ENCODE results near the gene NPHP4. TPM values are rescaled to one million over a fixed set of nuclear protein-coding genes. Genes with fewer than 3 reads are reported as not detected.

Gene NPHP4
- total and polyA plus RNA-seq, 9 of the 15 experiments (the other 6 are each of a cell fraction or from before 2014, with no cell fraction given): 0.52 to 26.2 (median 6.7) TPM

- no peak for TF ChIP-seq ILK (tag; IDR thresholded peaks at IDR 0.05; ENCODE audit: borderline replicate concordance, low read depth)
- TF ChIP-seq EP400 (IDR thresholded peaks at IDR 0.05): no peak
- peak in 1 of 3 experiments; percentile 47 for TF ChIP-seq YY1 (IDR thresholded peaks at IDR 0.05; ENCODE audit: borderline replicate concordance in 1 of 3, control insufficient read depth in 1 of 3, extremely low read depth in 1 of 3, insufficient read depth in 3 of 3, insufficient read length in 1 of 3, insufficient replicate concordance in 2 of 3, low read depth in 1 of 3, low read length in 2 of 3)
- no peak for TF ChIP-seq NCOA2 (IDR thresholded peaks at IDR 0.05; ENCODE audit: partially characterized antibody in 2 of 2)
- TF ChIP-seq TCF7L2 (IDR thresholded peaks at IDR 0.05; ENCODE audit: low read depth, low read length): no peak
- no peak for TF ChIP-seq RCOR1 (IDR thresholded peaks at IDR 0.05; ENCODE audit: borderline replicate concordance in 1 of 2, low read depth in 2 of 2, low read length in 2 of 2)
- TF ChIP-seq SRF (CRISPR knock-in tag; IDR thresholded peaks at IDR 0.05): peak in 1 of 2 experiments; percentile 43; a peak in 1 of 4 replicates
- no peak for TF ChIP-seq BRF2 (IDR thresholded peaks at IDR 0.05; ENCODE audit: borderline replicate concordance, insufficient read depth, insufficient read length)
- TF ChIP-seq ZNF77 (CRISPR knock-in tag; IDR thresholded peaks at IDR 0.05): no peak
- TF ChIP-seq ZEB2 (IDR thresholded peaks at IDR 0.05): no peak
- no peak for TF ChIP-seq ZNF586 (CRISPR knock-in tag; conservative IDR thresholded peaks at IDR 0.05)
- no peak for TF ChIP-seq RBM17 (IDR thresholded peaks at IDR 0.05; ENCODE audit: borderline replicate concordance, low read depth, low read length)
- no peak for TF ChIP-seq TCF3 (CRISPR knock-in tag; IDR thresholded peaks at IDR 0.05)
- TF ChIP-seq CTCFL (IDR thresholded peaks at IDR 0.05; ENCODE audit: borderline replicate concordance, insufficient read depth, low read depth, low read length, poor library complexity, severe bottlenecking): peak; percentile 38
- TF ChIP-seq SIN3A (IDR thresholded peaks at IDR 0.05; ENCODE audit: borderline replicate concordance in 2 of 2, control insufficient read depth in 1 of 2, low read depth in 2 of 2, low read length in 2 of 2): no peak
- no peak for TF ChIP-seq GABPB1 (CRISPR knock-in tag; IDR thresholded peaks at IDR 0.05)
- peak; percentile 58 for TF ChIP-seq BHLHE40 (IDR thresholded peaks at IDR 0.05; ENCODE audit: low read length)
- no peak for TF ChIP-seq ATF3 (IDR thresholded peaks at IDR 0.05)
- no peak for TF ChIP-seq ATF3 (CRISPR knock-in tag; conservative IDR thresholded peaks at IDR 0.05)
- TF ChIP-seq MCM2 (IDR thresholded peaks at IDR 0.05; ENCODE audit: low read depth): no peak
- TF ChIP-seq KLF10 (CRISPR knock-in tag; IDR thresholded peaks at IDR 0.05): no peak
- TF ChIP-seq ZBTB7A (IDR thresholded peaks at IDR 0.05; ENCODE audit: borderline replicate concordance, control insufficient read depth, low read depth, low read length): peak; percentile 28; the same call in 1 of the 2 replicates
- TF ChIP-seq RBM39 (optimal IDR thresholded peaks at IDR 0.05; ENCODE audit: low read depth, low read length): no peak
Observed at GRCh38 chr1:6033986-6034749, 41.9 kb upstream of the NPHP4 start (continued).
